Right lobe of liver (tissue), 6 donors: ENCODE measurements around the gene COL19A1. TPM values are rescaled to one million over a fixed set of nuclear protein-coding genes. Genes with fewer than 3 reads are reported as not detected.

Source experiments
- ATAC-seq, 4 donors: fragments of 200-7000 bp; cut with Tn5 transposase; one replicate each; pipeline ENCODE4 v1.9.1; 2020; ENCODE audit warnings: mild to moderate bottlenecking in 4 of 4, moderate library complexity in 4 of 4
- DNase-seq, 3 donors: peaks; one replicate each; pipeline ENCODE4 v3.0.0-alpha.2; 2020
- H3K27ac ChIP-seq, 3 donors: fragments of 200-600 bp; one replicate each; pipeline ENCODE4 v1.8.0; 2022
- H3K27me3 ChIP-seq, 2 donors: fragments of 200-600 bp; one replicate each; pipeline ENCODE4 v1.8.0; 2022
- H3K36me3 ChIP-seq, 4 donors: fragments of 200-600 bp; sonication (generic) in 1 of 4; one replicate each; pipeline versions ENCODE4 v1.5.1 to v1.8.0; 2017 to 2022; ENCODE audit warnings: control low read depth in 1 of 4
- H3K4me1 ChIP-seq, 4 donors: fragments of 200-600 bp; sonication (generic) in 1 of 4; one replicate each; pipeline versions ENCODE4 v1.5.1 to v1.8.0; 2017 to 2022; ENCODE audit warnings: control low read depth in 1 of 4
- H3K4me3 ChIP-seq, 3 donors: fragments of 200-600 bp; one replicate each; pipeline ENCODE4 v1.8.0; 2022
- H3K9me3 ChIP-seq, 4 donors: fragments of 200-600 bp; sonication (generic) in 1 of 4; one replicate each; pipeline versions ENCODE4 v1.5.1 to v1.8.0; 2017 to 2022; ENCODE audit warnings: control low read depth in 1 of 4
- POLR2A ChIP-seq: fragments of 450-650 bp; IDR thresholded peaks from one replicate; pipeline ENCODE4 v1.6.1; 2017; ENCODE audit warnings: antibody characterized with exemption, mild to moderate bottlenecking
- WGBS: methylation state at CpG from one replicate; pipeline ENCODE4 v1.1.6; 2018; ENCODE audit warnings: low coverage, low lambda C conversion rate; ENCODE audit not compliant: insufficient coverage; ENCODE audit errors: missing lambda C conversion rate; 5-methylcytosine and 5-hydroxymethylcytosine counted together
- intact Hi-C, 2 donors: fragments of 100-400 bp; cut with DNase I; formaldehyde crosslinking; loops; one replicate each; pipeline versions ENCODE4 v1.11.2 to v1.14.1; 2022
- total RNA-seq, 6 experiments: library from RNA; depleted of rRNA in 2 of 6; stranded (reverse); fragments of >200 nt in 2 of 6; fragmentation: NEBNext Ultra II Directional in 3 of 6; extraction: Animal tissue kit (Norgen Biotek cat#: 25700) in 3 of 6; gene quantifications; one replicate each; pipeline versions ENCODE4 v1.1.0 to v1.2.4, GENCODE V29; 2016 to 2023
- TF ChIP-seq, protein P1 (sequence below), 4 donors: fragments of 200-600 bp in 3 of 4; fragments of 450-650 bp in 1 of 4; IDR thresholded peaks; one replicate each; pipeline versions ENCODE4 v1.5.1 to v1.8.0; 2016 to 2022; ENCODE audit warnings: antibody characterized with exemption in 4 of 4, mild to moderate bottlenecking in 2 of 4
- donor health status: DM: no; HTN: yes; CAD: no.
- donor health status: DM: no; HTN: no; CAD: no.
- donor health status: DM: no; HTN: no; CAD: no.
- donor health status: DM: no; HTN: yes; CAD: no.
- donor health status: DM: no; HTN: yes; CAD: no.

COL19A1 gene
- total RNA-seq, 6 experiments from 2014 or later, result 0.18 to 0.39 (median 0.27) TPM; not detected in 2

DNA sequence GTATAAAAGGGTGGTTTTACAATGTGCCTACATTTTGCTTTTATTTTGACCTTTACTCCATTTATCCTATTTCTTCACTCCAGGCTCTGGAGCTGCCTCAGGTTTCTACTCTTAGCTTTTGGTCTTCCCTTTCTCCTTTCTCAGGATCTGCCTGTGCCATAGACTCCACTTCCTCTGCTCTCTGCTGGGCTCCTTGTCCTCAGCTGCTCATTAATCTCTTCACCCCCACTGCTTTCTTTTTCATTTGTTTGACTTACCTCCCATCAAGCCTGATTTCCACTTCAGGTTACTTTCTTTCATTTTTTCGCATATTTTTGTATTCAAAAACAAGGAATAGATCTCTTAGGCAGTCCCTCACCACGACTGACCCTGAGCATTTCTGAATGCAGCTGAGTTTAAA is 106.8 kb downstream of the COL19A1 start:
- no peak for DNase-seq
- H3K4me1 ChIP-seq, result no peaks in the 10 kb centered on the region
- TF ChIP-seq, protein P1, sequence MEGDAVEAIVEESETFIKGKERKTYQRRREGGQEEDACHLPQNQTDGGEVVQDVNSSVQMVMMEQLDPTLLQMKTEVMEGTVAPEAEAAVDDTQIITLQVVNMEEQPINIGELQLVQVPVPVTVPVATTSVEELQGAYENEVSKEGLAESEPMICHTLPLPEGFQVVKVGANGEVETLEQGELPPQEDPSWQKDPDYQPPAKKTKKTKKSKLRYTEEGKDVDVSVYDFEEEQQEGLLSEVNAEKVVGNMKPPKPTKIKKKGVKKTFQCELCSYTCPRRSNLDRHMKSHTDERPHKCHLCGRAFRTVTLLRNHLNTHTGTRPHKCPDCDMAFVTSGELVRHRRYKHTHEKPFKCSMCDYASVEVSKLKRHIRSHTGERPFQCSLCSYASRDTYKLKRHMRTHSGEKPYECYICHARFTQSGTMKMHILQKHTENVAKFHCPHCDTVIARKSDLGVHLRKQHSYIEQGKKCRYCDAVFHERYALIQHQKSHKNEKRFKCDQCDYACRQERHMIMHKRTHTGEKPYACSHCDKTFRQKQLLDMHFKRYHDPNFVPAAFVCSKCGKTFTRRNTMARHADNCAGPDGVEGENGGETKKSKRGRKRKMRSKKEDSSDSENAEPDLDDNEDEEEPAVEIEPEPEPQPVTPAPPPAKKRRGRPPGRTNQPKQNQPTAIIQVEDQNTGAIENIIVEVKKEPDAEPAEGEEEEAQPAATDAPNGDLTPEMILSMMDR (IDR thresholded peaks at IDR 0.05), result no peak
- TF ChIP-seq POLR2A, result no peak
- no peaks in the 10 kb centered on the region for H3K27me3 ChIP-seq
- H3K9me3 ChIP-seq, result no peaks in the 10 kb centered on the region
- 32% methylated on average over 2 of the region's 2 CpGs for WGBS
- no peaks in the 10 kb centered on the region for H3K36me3 ChIP-seq
- no peak for ATAC-seq
- no peak overlapping the region for H3K27ac ChIP-seq
- intact Hi-C loops, result no loop called here
- H3K4me3 ChIP-seq, result no peak overlapping the region

DNA sequence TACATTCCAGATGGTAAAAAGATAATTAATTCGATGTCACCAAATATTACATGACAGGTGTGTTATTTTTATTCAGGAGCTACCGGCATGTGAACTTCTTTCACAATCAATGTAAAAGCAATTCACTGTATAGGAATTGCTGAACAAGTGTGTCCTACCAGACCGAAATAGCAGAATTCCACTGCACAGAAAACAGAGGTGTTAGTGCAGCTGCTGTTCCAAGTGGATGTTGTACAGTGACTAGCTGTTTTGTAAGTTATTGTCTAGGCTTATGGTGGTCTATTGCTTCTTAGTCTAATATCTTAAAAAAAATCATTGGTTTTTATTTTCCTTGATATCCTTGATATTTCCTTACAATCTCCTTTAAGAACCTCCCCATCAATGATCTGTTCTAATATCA is 107.4 kb downstream of the COL19A1 start:
- H3K4me3 ChIP-seq, result no peak overlapping the region
- H3K36me3 ChIP-seq, result no peaks in the 10 kb centered on the region
- no peaks in the 10 kb centered on the region for H3K9me3 ChIP-seq
- 66% methylated on average over 3 of the region's 3 CpGs for WGBS
- ATAC-seq (no peak), DNase-seq (no peak)
- H3K27ac ChIP-seq, result no peak overlapping the region
- TF ChIP-seq, protein P1 (IDR thresholded peaks at IDR 0.05), result no peak
- TF ChIP-seq POLR2A, result no peak
- intact Hi-C loops, result no loop called here
- no peaks in the 10 kb centered on the region for H3K4me1 ChIP-seq
- H3K27me3 ChIP-seq, result no peaks in the 10 kb centered on the region

- H3K4me3 ChIP-seq, result no peak overlapping the region
- no peak overlapping the region for H3K27ac ChIP-seq
- H3K36me3 ChIP-seq, result no peaks in the 10 kb centered on the region
- no peak for TF ChIP-seq POLR2A
- TF ChIP-seq, protein P1 (IDR thresholded peaks at IDR 0.05), result no peak
- intact Hi-C loops, result no loop called here
- WGBS, result 82% methylated on average over 2 of the region's 2 CpGs
- no peaks in the 10 kb centered on the region for H3K27me3 ChIP-seq
- H3K9me3 ChIP-seq, result no peaks in the 10 kb centered on the region
- DNase-seq, result no peak
- no peak for ATAC-seq
- H3K4me1 ChIP-seq, result no peaks in the 10 kb centered on the region
These were observed 107.8 kb downstream of the COL19A1 start for GRCh38 chr6:69974193-69974592.

GRCh38 chr6:69976591-69977090 is 110.3 kb downstream of the COL19A1 start:
- no peaks in the 10 kb centered on the region for H3K9me3 ChIP-seq
- H3K4me1 ChIP-seq, result no peaks in the 10 kb centered on the region
- H3K27ac ChIP-seq, result no peak overlapping the region
- no peak for ATAC-seq
- no peak for DNase-seq
- no peaks in the 10 kb centered on the region for H3K36me3 ChIP-seq
- no peak overlapping the region for H3K4me3 ChIP-seq
- intact Hi-C loops, result no loop called here
- TF ChIP-seq, protein P1 (IDR thresholded peaks at IDR 0.05), result no peak
- TF ChIP-seq POLR2A, result no peak
- H3K27me3 ChIP-seq, result no peaks in the 10 kb centered on the region
- 43% methylated on average over 3 of the region's 4 CpGs for WGBS

DNA sequence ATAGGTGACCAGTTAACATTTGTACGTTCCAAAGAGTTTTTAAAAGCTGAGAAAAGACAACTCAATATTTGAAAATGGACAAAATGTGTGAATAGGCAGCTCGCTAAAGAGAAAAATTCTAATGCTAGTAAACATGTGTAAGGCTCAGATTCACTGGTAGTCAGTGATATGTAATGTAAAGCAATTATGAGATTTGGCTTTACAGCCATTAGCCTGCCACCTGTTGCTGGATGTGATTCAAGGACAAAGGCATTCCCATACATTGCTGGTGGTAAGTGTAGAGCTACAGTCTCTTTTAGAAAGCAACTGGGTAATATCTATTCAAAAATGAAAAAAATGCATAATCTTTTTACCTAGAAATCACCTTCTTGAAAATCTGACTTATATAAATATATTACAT is 114.3 kb downstream of the COL19A1 start:
- Histone ChIP-seq H3K4me3 (no peak overlapping the region), H3K27me3 (no peaks in the 10 kb centered on the region), H3K36me3 (no peaks in the 10 kb centered on the region), H3K4me1 (no peaks in the 10 kb centered on the region), H3K27ac (no peak overlapping the region), H3K9me3 (no peaks in the 10 kb centered on the region)
- TF ChIP-seq, protein P1 (IDR thresholded peaks at IDR 0.05), result no peak
- no peak for TF ChIP-seq POLR2A
- DNase-seq (no peak), ATAC-seq (no peak)
- 65% methylated on average over 2 of the region's 2 CpGs for WGBS
- intact Hi-C loops, result no loop called here
